ENCODE data around the gene LSG1.

LSG1 gene

GRCh38 chr3:194673761-194674160 is 1.8 kb upstream of the LSG1 start:
- Histone ChIP-seq H3K36me3 (ENCODE audit: insufficient read depth, low read length) (peaks cover 12% of the 10 kb centered on the region), H3K27ac (no peak overlapping the region), H3K9me3 (ENCODE audit: low read depth, low read length) (no peaks in the 10 kb centered on the region), H3K9ac (ENCODE audit: insufficient read length) (no peak overlapping the region), H3K4me3 (no peak overlapping the region)
- TF ChIP-seq FOXP2 (optimal IDR thresholded peaks at IDR 0.05; ENCODE audit: control extremely low read depth, extremely low read length, insufficient read depth) (no peak), POLR2AphosphoS5 (IDR thresholded peaks at IDR 0.05; ENCODE audit: borderline replicate concordance, low read depth, low read length) (no peak), EZH2 (IDR thresholded peaks at IDR 0.05) (no peak)
- DNase-seq (ENCODE audit: low read depth, low spot score), result no peak

DNA sequence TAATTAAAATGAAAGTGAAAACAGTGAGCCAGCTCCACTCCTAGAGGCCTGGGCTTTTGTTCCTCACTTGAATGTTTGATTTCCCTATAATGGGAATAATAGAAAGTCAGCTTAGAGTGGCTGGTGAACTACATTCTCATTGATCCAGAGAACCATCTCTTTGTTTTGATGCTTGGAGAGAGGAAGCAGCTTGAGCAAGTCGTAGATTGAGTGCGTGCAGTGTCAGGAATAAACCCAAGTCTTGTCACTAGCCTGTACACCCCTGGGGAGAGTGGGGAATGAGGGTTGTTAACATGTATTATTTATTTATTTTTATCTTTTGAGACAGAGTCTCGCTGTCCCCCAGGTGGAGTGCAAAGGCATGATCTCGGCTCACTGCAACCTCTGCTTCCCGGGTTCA is 885 bp upstream of the LSG1 start:
- Histone ChIP-seq H3K4me3 (peak overlapping the region; percentile 88), H3K36me3 (ENCODE audit: insufficient read depth, low read length) (peaks cover 21% of the 10 kb centered on the region), H3K9ac (ENCODE audit: insufficient read length) (peak overlapping the region; percentile 99), H3K9me3 (ENCODE audit: low read depth, low read length) (no peaks in the 10 kb centered on the region), H3K27ac (no peak overlapping the region)
- DNase-seq (ENCODE audit: low read depth, low spot score), result no peak
- no peak for TF ChIP-seq FOXP2 (optimal IDR thresholded peaks at IDR 0.05; ENCODE audit: control extremely low read depth, extremely low read length, insufficient read depth)
- TF ChIP-seq EZH2 (IDR thresholded peaks at IDR 0.05), result no peak
- TF ChIP-seq POLR2AphosphoS5 (IDR thresholded peaks at IDR 0.05; ENCODE audit: borderline replicate concordance, low read depth, low read length), result no peak

- no peak for TF ChIP-seq EZH2 (IDR thresholded peaks at IDR 0.05)
- TF ChIP-seq POLR2AphosphoS5 (IDR thresholded peaks at IDR 0.05; ENCODE audit: borderline replicate concordance, low read depth, low read length), result no peak
- TF ChIP-seq FOXP2 (optimal IDR thresholded peaks at IDR 0.05; ENCODE audit: control extremely low read depth, extremely low read length, insufficient read depth), result no peak
- Histone ChIP-seq H3K36me3 (ENCODE audit: insufficient read depth, low read length) (peaks cover 25% of the 10 kb centered on the region), H3K4me3 (peak overlapping the region; percentile 88), H3K9me3 (ENCODE audit: low read depth, low read length) (no peaks in the 10 kb centered on the region), H3K9ac (ENCODE audit: insufficient read length) (peak overlapping the region; percentile 99), H3K27ac (no peak overlapping the region; the same call in 1 of the 2 replicates)
- no peak for DNase-seq (ENCODE audit: low read depth, low spot score)
Observed at GRCh38 chr3:194671511-194671899, 486 bp downstream of the LSG1 start.

GRCh38 chr3:194667363-194667762 is 4.6 kb downstream of the LSG1 start:
- no peak for DNase-seq (ENCODE audit: low read depth, low spot score)
- no peak overlapping the region for H3K27ac ChIP-seq
- no peak for TF ChIP-seq EZH2 (IDR thresholded peaks at IDR 0.05)
- TF ChIP-seq FOXP2 (optimal IDR thresholded peaks at IDR 0.05; ENCODE audit: control extremely low read depth, extremely low read length, insufficient read depth), result no peak
- TF ChIP-seq POLR2AphosphoS5 (IDR thresholded peaks at IDR 0.05; ENCODE audit: borderline replicate concordance, low read depth, low read length), result no peak
- no peaks in the 10 kb centered on the region for H3K9me3 ChIP-seq (ENCODE audit: low read depth, low read length)
- no peak overlapping the region for H3K9ac ChIP-seq (ENCODE audit: insufficient read length)
- no peak overlapping the region for H3K4me3 ChIP-seq
- peaks cover 56% of the 10 kb centered on the region for H3K36me3 ChIP-seq (ENCODE audit: insufficient read depth, low read length)

- H3K27ac ChIP-seq, result no peak overlapping the region
- no peak overlapping the region for H3K4me3 ChIP-seq
- no peak overlapping the region for H3K9ac ChIP-seq (ENCODE audit: insufficient read length)
- peaks cover 72% of the 10 kb centered on the region for H3K36me3 ChIP-seq (ENCODE audit: insufficient read depth, low read length)
- no peak for DNase-seq (ENCODE audit: low read depth, low spot score)
- H3K9me3 ChIP-seq (ENCODE audit: low read depth, low read length), result no peaks in the 10 kb centered on the region
- no peak for TF ChIP-seq FOXP2 (optimal IDR thresholded peaks at IDR 0.05; ENCODE audit: control extremely low read depth, extremely low read length, insufficient read depth)
- no peak for TF ChIP-seq EZH2 (IDR thresholded peaks at IDR 0.05)
- TF ChIP-seq POLR2AphosphoS5 (IDR thresholded peaks at IDR 0.05; ENCODE audit: borderline replicate concordance, low read depth, low read length), result no peak
Observed at GRCh38 chr3:194664857-194665256, 7.1 kb downstream of the LSG1 start.

DNA sequence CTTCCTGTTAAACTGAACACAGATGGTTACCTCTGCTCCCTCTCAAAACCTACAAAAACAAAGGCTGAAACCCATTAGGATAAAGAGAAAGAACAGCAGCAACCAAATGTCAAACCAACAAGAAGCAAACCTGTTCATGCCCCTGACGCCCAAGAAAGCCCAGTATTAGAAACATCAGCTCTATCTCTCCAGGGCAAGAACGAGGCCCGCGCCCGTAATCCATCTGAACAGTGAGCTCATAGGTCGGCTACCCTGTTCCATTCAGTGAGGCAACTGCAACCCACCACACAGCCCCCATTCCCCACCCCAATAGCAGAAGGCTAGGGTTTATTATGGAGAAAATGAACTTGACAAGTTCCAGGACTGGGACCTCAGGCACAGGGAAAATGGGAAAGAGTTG is 10.0 kb downstream of the LSG1 start:
- no peak overlapping the region for H3K4me3 ChIP-seq
- peaks cover 79% of the 10 kb centered on the region for H3K36me3 ChIP-seq (ENCODE audit: insufficient read depth, low read length)
- TF ChIP-seq EZH2 (IDR thresholded peaks at IDR 0.05), result no peak
- TF ChIP-seq FOXP2 (optimal IDR thresholded peaks at IDR 0.05; ENCODE audit: control extremely low read depth, extremely low read length, insufficient read depth), result no peak
- no peak for TF ChIP-seq POLR2AphosphoS5 (IDR thresholded peaks at IDR 0.05; ENCODE audit: borderline replicate concordance, low read depth, low read length)
- H3K27ac ChIP-seq, result no peak overlapping the region
- H3K9me3 ChIP-seq (ENCODE audit: low read depth, low read length), result no peaks in the 10 kb centered on the region
- no peak overlapping the region for H3K9ac ChIP-seq (ENCODE audit: insufficient read length)
- DNase-seq (ENCODE audit: low read depth, low spot score), result no peak

GRCh38 chr3:194661374-194661773 is 10.6 kb downstream of the LSG1 start:
- peaks cover 74% of the 10 kb centered on the region for H3K36me3 ChIP-seq (ENCODE audit: insufficient read depth, low read length)
- no peak overlapping the region for H3K9ac ChIP-seq (ENCODE audit: insufficient read length)

DNA sequence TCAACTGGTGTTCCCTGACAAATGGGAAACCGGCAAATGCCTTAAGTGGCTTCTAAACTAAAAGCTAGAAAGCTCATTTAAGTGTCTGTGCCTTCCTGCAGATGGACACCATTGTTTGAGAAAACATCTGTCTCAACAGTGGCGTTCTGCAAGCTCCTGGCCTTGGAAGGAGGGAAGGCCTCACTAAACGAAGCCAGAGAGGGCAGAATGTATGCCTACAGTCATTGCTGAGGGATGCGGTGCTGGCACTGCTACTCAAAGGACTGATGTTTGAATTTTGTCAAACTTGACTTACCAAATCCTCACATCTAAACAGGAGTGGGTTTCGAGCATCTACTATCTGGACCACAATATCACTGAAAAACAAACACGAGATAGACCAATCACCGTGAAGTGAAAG is 12.2 kb downstream of the LSG1 start:
- Histone ChIP-seq H3K27ac (no peak overlapping the region), H3K9ac (ENCODE audit: insufficient read length) (no peak overlapping the region), H3K4me3 (no peak overlapping the region), H3K36me3 (ENCODE audit: insufficient read depth, low read length) (peaks cover 64% of the 10 kb centered on the region), H3K9me3 (ENCODE audit: low read depth, low read length) (no peaks in the 10 kb centered on the region)
- DNase-seq (ENCODE audit: low read depth, low spot score), result no peak
- no peak for TF ChIP-seq FOXP2 (optimal IDR thresholded peaks at IDR 0.05; ENCODE audit: control extremely low read depth, extremely low read length, insufficient read depth)
- no peak for TF ChIP-seq POLR2AphosphoS5 (IDR thresholded peaks at IDR 0.05; ENCODE audit: borderline replicate concordance, low read depth, low read length)
- TF ChIP-seq EZH2 (IDR thresholded peaks at IDR 0.05), result no peak

More at GRCh38 chr3:194661374-194661773, 10.6 kb downstream of the LSG1 start:
- TF ChIP-seq FOXP2 (optimal IDR thresholded peaks at IDR 0.05; ENCODE audit: control extremely low read depth, extremely low read length, insufficient read depth) (no peak), POLR2AphosphoS5 (IDR thresholded peaks at IDR 0.05; ENCODE audit: borderline replicate concordance, low read depth, low read length) (no peak)
- no peak overlapping the region for H3K4me3 ChIP-seq
- no peak for DNase-seq (ENCODE audit: low read depth, low spot score)
- H3K9me3 ChIP-seq (ENCODE audit: low read depth, low read length), result no peaks in the 10 kb centered on the region
- no peak overlapping the region for H3K27ac ChIP-seq
